Skin epidermis (tissue), 12 donors: ENCODE results near the gene LGALS9.

Source experiments
- H3K27ac ChIP-seq, 21 experiments: fragments of 200-600 bp; sonication (generic) in 11 of 21; one replicate each; pipeline ENCODE4 v1.5.0; 2020; ENCODE audit warnings: mild to moderate bottlenecking in 3 of 21, inconsistent platforms in 2 of 21, moderate library complexity in 2 of 21
- H3K4me3 ChIP-seq, 7 experiments: fragments of 200-600 bp; sonication (generic) in 2 of 7; one replicate each; pipeline ENCODE4 v1.5.0; 2020; ENCODE audit warnings: inconsistent platforms in 2 of 7, mild to moderate bottlenecking in 2 of 7, moderate library complexity in 1 of 7

The LGALS9 gene

GRCh38 chr17:27602721-27603420 is 28.1 kb upstream of the LGALS9 start:
- Histone ChIP-seq H3K4me3 (no peak overlapping the region), H3K27ac (no peak overlapping the region)

- no peak overlapping the region for H3K4me3 ChIP-seq
- no peak overlapping the region for H3K27ac ChIP-seq
Measured at GRCh38 chr17:27603421-27603770, 27.6 kb upstream of the LGALS9 start.

- no peak overlapping the region for H3K27ac ChIP-seq
- H3K4me3 ChIP-seq: no peak overlapping the region
Measured at GRCh38 chr17:27603880-27604794, 26.9 kb upstream of the LGALS9 start.

GRCh38 chr17:27605409-27605808 is 25.6 kb upstream of the LGALS9 start:
- H3K4me3 ChIP-seq: no peak overlapping the region

GRCh38 chr17:27607521-27608091 is 23.4 kb upstream of the LGALS9 start:
- H3K27ac ChIP-seq: no peak overlapping the region
- no peak overlapping the region for H3K4me3 ChIP-seq

More at GRCh38 chr17:27605409-27605808, 25.6 kb upstream of the LGALS9 start:
- H3K27ac ChIP-seq: no peak overlapping the region

GRCh38 chr17:27608328-27609230 is 22.4 kb upstream of the LGALS9 start:
- H3K4me3 ChIP-seq: no peak overlapping the region
- H3K27ac ChIP-seq: no peak overlapping the region

GRCh38 chr17:27609611-27610303 is 21.2 kb upstream of the LGALS9 start:
- no peak overlapping the region for H3K4me3 ChIP-seq
- H3K27ac ChIP-seq: no peak overlapping the region

- Histone ChIP-seq H3K4me3 (no peak overlapping the region), H3K27ac (no peak overlapping the region)
Measured at GRCh38 chr17:27610304-27610677, 20.7 kb upstream of the LGALS9 start.

- Histone ChIP-seq H3K27ac (no peak overlapping the region), H3K4me3 (no peak overlapping the region)
Measured at GRCh38 chr17:27612160-27612770, 18.7 kb upstream of the LGALS9 start.

GRCh38 chr17:27613433-27613832 is 17.6 kb upstream of the LGALS9 start:
- Histone ChIP-seq H3K27ac (no peak overlapping the region), H3K4me3 (no peak overlapping the region)

- no peak overlapping the region for H3K27ac ChIP-seq
Measured at GRCh38 chr17:27615121-27615520, 15.9 kb upstream of the LGALS9 start.

GRCh38 chr17:27616414-27616813 is 14.6 kb upstream of the LGALS9 start:
- no peak overlapping the region for H3K27ac ChIP-seq
- H3K4me3 ChIP-seq: no peak overlapping the region

More at GRCh38 chr17:27615121-27615520, 15.9 kb upstream of the LGALS9 start:
- H3K4me3 ChIP-seq: no peak overlapping the region

- no peak overlapping the region for H3K27ac ChIP-seq
Measured at GRCh38 chr17:27618417-27618816, 12.6 kb upstream of the LGALS9 start.

GRCh38 chr17:27620721-27621120 is 10.3 kb upstream of the LGALS9 start:
- no peak overlapping the region for H3K27ac ChIP-seq
- H3K4me3 ChIP-seq: no peak overlapping the region

More at GRCh38 chr17:27618417-27618816, 12.6 kb upstream of the LGALS9 start:
- no peak overlapping the region for H3K4me3 ChIP-seq

- Histone ChIP-seq H3K27ac (peak overlapping the region in 1 of 21 experiments; percentile 20), H3K4me3 (no peak overlapping the region)
Measured at GRCh38 chr17:27621536-27621935, 9.5 kb upstream of the LGALS9 start.

GRCh38 chr17:27621942-27622559 is 8.9 kb upstream of the LGALS9 start:
- Histone ChIP-seq H3K27ac (peak overlapping the region in 1 of 21 experiments; percentile 20), H3K4me3 (no peak overlapping the region)

GRCh38 chr17:27622986-27623385 is 8.0 kb upstream of the LGALS9 start:
- no peak overlapping the region for H3K27ac ChIP-seq
- no peak overlapping the region for H3K4me3 ChIP-seq

- Histone ChIP-seq H3K27ac (no peak overlapping the region), H3K4me3 (no peak overlapping the region)
Measured at GRCh38 chr17:27623614-27624013, 7.4 kb upstream of the LGALS9 start.
